NB4 (cell line): ENCODE data around the gene IGFBP2.
A peak's percentile ranks its signal among the peaks of the same experiment; 100 is the strongest.

Source experiments
- DNase-seq: peaks from one replicate; pipeline ENCODE4 v3.0.0; 2010; ENCODE audit warnings: low read depth
- H3K4me3 ChIP-seq: one replicate; pipeline ENCODE4 v1.5.1; 2011; ENCODE audit warnings: mild to moderate bottlenecking, low read depth, low read length, moderate library complexity
- MAX ChIP-seq: IDR thresholded peaks from 2 replicates; pipeline ENCODE4 v1.6.1; 2011; ENCODE audit warnings: low read depth, low read length
- MYC ChIP-seq: IDR thresholded peaks from 2 replicates; pipeline ENCODE4 v1.6.1; 2011; ENCODE audit warnings: low read depth, low read length
- POLR2A ChIP-seq: IDR thresholded peaks from 2 replicates; pipeline ENCODE4 v1.6.1; 2011; ENCODE audit warnings: mild to moderate bottlenecking; ENCODE audit not compliant: insufficient read length; ENCODE audit errors: extremely low read depth
- TF ChIP-seq, protein P1 (sequence below): IDR thresholded peaks from one replicate; pipeline ENCODE4 v1.5.1; 2012; ENCODE audit warnings: low read depth, low read length

The IGFBP2 gene

GRCh38 chr2:216617159-216617815 lies 15.9 kb upstream of the IGFBP2 start:
- no peak for TF ChIP-seq MYC
- TF ChIP-seq MAX, result no peak
- no peak for TF ChIP-seq POLR2A
- TF ChIP-seq, protein P1, sequence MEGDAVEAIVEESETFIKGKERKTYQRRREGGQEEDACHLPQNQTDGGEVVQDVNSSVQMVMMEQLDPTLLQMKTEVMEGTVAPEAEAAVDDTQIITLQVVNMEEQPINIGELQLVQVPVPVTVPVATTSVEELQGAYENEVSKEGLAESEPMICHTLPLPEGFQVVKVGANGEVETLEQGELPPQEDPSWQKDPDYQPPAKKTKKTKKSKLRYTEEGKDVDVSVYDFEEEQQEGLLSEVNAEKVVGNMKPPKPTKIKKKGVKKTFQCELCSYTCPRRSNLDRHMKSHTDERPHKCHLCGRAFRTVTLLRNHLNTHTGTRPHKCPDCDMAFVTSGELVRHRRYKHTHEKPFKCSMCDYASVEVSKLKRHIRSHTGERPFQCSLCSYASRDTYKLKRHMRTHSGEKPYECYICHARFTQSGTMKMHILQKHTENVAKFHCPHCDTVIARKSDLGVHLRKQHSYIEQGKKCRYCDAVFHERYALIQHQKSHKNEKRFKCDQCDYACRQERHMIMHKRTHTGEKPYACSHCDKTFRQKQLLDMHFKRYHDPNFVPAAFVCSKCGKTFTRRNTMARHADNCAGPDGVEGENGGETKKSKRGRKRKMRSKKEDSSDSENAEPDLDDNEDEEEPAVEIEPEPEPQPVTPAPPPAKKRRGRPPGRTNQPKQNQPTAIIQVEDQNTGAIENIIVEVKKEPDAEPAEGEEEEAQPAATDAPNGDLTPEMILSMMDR, result no peak
- DNase-seq, result no peak
- no peak overlapping the region for H3K4me3 ChIP-seq

DNA sequence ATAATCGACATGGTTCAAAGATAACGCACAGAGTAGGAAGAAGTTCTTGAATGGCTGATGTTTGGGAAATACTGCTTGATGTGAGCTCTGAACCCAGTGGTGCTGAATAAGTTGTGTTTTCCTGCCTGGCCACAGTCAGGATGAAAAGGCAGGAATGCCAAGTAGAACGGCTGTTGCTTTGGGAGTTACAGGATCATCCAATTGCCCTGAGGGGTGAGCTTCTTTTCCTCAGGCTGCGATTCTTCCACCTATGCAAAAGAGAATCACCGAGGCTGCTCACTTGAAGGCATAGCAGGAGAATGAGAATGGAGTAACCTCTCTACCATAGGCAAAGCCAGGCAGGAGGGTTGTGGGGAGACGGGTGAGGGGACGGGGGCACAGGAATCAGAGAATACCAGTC lies 14.4 kb upstream of the IGFBP2 start:
- peak overlapping the region; percentile 19 for H3K4me3 ChIP-seq
- no peak for DNase-seq
- TF ChIP-seq POLR2A (no peak), MYC (no peak), MAX (no peak)
- TF ChIP-seq, protein P1, result no peak

- DNase-seq, result peak; percentile 99
- peak overlapping the region; percentile 25 for H3K4me3 ChIP-seq
- TF ChIP-seq MAX (peak; percentile 77), POLR2A (peak; percentile 13), MYC (peak; percentile 77)
- TF ChIP-seq, protein P1, result no peak
Measured at GRCh38 chr2:216619411-216620393, 13.5 kb upstream of the IGFBP2 start.

DNA sequence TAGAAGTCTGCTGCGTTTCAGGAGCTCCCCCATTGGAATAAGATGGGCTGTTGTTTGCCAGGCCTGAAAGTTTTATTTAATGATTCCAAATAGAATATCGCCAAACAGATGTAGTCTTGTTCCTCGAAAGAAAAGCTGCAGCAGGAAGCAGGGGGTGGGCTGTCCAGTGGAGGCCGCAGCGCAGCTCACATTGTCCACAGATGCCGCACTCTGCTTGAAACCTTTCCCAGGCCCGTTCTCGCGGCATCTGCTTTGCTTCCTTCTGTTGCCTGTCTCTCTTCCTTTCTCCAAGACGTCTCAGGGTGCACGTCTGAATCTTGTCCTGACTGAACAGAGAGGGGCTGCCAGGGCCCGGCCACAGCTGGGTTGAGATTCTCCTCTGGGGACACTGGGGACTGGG lies 12.4 kb upstream of the IGFBP2 start:
- TF ChIP-seq, protein P1, result no peak
- TF ChIP-seq MYC (no peak), POLR2A (no peak)
- no peak overlapping the region for H3K4me3 ChIP-seq
- no peak for DNase-seq

- DNase-seq, result no peak
- no peak for TF ChIP-seq MYC
- TF ChIP-seq, protein P1, result no peak
- TF ChIP-seq MAX, result no peak
- no peak for TF ChIP-seq POLR2A
- no peak overlapping the region for H3K4me3 ChIP-seq
Measured at GRCh38 chr2:216621292-216621691, 11.9 kb upstream of the IGFBP2 start.
